Activated CD4-positive, alpha-beta T cell treated with anti-CD3 and anti-CD28 coated beads, Interleukin-2, amount 50 U/mL, for 16 hours (primary cell): Measurements from ENCODE around the gene CELF2.
A peak's percentile ranks its signal among the peaks of the same experiment; 100 is the strongest.

ENCODE experiments used
- DNase-seq: peaks from one replicate; pipeline ENCODE4 v3.0.0-alpha.2; 2020

Gene CELF2

GRCh38 chr10:11159543-11160215 is 142.0 kb downstream of the CELF2 start:
- DNase-seq, result no peak

- DNase-seq, result no peak
These were observed 143.4 kb downstream of the CELF2 start for GRCh38 chr10:11161096-11161495.

GRCh38 chr10:11161910-11162309 is 144.2 kb downstream of the CELF2 start:
- DNase-seq, result no peak

- peak; percentile 95 for DNase-seq
These were observed 145.3 kb downstream of the CELF2 start for GRCh38 chr10:11162828-11163599.

GRCh38 chr10:11163780-11164550 is 146.3 kb downstream of the CELF2 start:
- DNase-seq, result no peak

- no peak for DNase-seq
These were observed 146.8 kb downstream of the CELF2 start for GRCh38 chr10:11164551-11164802.

GRCh38 chr10:11164803-11165590 is 147.3 kb downstream of the CELF2 start:
- peak; percentile 91 for DNase-seq

- peak; percentile 92 for DNase-seq
These were observed 148.2 kb downstream of the CELF2 start for GRCh38 chr10:11165591-11166543.

GRCh38 chr10:11166550-11166949 is 148.9 kb downstream of the CELF2 start:
- no peak for DNase-seq

- no peak for DNase-seq
These were observed 149.7 kb downstream of the CELF2 start for GRCh38 chr10:11167233-11167966.

GRCh38 chr10:11168423-11169090 is 150.9 kb downstream of the CELF2 start:
- peak; percentile 48 for DNase-seq

- peak; percentile 68 for DNase-seq
These were observed 152.3 kb downstream of the CELF2 start for GRCh38 chr10:11169976-11170375.

- DNase-seq, result no peak
These were observed 152.9 kb downstream of the CELF2 start for GRCh38 chr10:11170574-11170973.

GRCh38 chr10:11170993-11171851 is 153.6 kb downstream of the CELF2 start:
- DNase-seq, result peak; percentile 81

- DNase-seq, result peak; percentile 47
These were observed 155.4 kb downstream of the CELF2 start for GRCh38 chr10:11173042-11173441.

GRCh38 chr10:11175823-11176243 is 158.2 kb downstream of the CELF2 start:
- peak; percentile 60 for DNase-seq

GRCh38 chr10:11176746-11177145 is 159.1 kb downstream of the CELF2 start:
- peak; percentile 89 for DNase-seq

- no peak for DNase-seq
These were observed 159.7 kb downstream of the CELF2 start for GRCh38 chr10:11177381-11177780.

- DNase-seq, result peak; percentile 73
These were observed 160.3 kb downstream of the CELF2 start for GRCh38 chr10:11177926-11178471.
